Occipital lobe (tissue), 2 donors: Measurements from ENCODE around the gene NPPC. TPM values are rescaled to one million over a fixed set of nuclear protein-coding genes. Genes with fewer than 3 reads are reported as not detected.
"Not testable (repeated sequence)": the region's sequence is repeated elsewhere in the genome, so short reads cannot be mapped to it uniquely, and the experiment has no call there.

ENCODE experiments used
- DNase-seq: peaks from one replicate; lab custom pipeline; 2025; lab: John Stamatoyannopoulos, UW
- total RNA-seq: library from RNA; depleted of rRNA; stranded (reverse); fragments of >200 nt; gene quantifications from one replicate; pipeline ENCODE4 v1.2.3, GENCODE V29; 2014

The NPPC gene
- total RNA-seq, 1 donor from 2014 or later, result not detected

DNA sequence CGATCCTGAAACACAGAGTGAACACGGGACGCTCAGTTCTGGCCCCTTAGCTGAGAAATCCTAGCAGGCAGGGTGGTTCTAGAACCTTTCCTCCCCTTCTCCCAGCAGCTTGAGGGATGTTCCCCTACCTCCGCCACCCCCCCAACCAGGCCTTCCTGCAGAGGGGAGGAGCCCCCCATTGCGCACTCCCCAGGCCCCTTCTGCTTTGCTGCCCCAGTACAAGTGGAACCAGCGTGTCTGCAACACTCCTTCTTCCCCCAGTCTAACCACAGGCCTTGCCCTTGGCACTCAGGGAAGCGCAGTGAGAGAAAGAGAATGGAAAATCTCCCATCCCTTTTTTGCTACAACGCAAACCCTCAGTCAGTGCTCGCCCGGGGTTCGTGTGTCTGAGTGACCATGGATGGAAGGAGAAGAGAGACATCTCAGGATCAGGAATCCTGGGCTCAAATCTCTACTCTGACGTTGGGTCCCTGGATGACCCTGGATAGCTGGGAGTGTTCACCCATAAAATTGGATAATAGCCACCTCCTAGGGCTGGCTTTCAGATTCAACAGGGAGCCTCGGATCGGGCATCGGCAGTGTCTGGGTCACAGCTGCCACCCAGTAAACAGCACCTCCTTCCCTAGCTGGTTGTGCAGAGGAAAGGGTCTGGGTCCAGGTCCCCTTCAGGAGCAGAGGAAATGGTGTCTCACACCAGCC, 3.7 kb downstream of the NPPC start:
- no peak for DNase-seq

DNA sequence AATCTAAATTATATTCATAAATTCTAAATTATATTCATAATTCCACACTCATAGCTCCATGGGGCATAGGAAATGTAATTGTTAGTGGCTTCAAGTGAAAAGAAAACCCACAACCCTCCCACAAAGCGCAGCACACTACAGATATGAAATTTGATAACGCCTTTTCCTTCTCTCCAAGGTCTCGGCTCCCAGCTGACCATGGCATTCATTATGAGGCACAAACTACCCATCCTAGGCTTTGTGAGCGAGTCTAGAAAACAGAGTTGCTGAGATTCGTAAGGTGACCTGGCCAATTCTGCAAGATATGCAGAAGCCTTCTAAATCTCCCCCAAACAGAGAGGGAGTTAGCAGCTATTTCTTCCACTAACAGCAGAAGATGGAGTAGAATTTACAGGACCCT, 5.4 kb downstream of the NPPC start:
- DNase-seq, result no peak

DNA sequence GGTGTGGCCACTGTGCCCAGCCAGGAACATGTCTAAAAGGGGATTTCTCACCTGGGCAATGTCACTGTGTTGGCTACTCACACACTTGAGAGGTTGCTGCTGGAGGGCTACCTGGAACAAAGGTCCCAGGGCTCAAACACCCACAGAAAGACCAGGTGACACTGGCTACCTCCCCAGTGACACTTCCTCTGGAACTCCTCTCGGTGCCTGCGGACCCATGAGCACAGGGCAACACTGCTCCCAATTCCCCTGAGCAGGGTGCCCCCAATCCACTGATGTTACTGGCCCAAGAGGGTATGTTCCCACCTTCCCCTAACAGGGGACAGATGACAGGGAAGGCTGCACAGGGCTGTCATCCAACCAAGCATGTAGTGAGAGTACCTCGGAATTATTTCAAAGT, 5.8 kb downstream of the NPPC start:
- DNase-seq, result no peak

DNA sequence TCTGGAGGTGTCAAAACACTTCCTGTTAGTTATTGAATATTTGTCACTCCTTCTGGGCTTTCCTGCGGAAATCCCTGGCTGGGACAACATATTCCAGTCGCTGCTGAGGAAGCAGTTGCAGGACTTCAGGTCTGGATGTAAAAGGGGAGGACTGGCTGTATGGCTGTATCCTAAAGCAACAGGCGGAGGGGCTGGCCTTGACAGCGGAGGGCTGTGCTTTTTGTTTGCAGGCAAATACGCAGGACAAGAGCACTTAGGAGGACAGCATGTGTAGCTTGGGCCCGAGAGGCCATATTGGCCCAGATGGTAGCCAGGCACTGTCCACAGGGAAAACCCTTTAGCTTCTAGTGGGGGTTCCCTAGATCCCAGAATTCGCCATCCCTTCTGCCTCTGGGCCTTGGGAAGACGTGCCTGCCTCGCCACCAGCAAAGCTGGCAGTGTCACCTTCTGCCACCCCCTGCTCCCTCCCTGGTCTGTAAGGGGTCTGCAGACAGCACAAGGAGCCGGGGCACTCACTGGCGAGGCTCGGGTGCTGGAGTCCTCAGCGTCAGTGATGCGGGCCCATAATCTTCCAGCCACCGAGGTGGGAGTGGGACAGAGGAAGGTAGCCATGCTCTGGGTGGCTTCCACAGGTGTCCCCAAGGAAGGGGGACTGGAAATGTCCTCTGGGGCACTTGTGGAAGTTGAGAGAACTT, 6.7 kb downstream of the NPPC start:
- no peak for DNase-seq

DNA sequence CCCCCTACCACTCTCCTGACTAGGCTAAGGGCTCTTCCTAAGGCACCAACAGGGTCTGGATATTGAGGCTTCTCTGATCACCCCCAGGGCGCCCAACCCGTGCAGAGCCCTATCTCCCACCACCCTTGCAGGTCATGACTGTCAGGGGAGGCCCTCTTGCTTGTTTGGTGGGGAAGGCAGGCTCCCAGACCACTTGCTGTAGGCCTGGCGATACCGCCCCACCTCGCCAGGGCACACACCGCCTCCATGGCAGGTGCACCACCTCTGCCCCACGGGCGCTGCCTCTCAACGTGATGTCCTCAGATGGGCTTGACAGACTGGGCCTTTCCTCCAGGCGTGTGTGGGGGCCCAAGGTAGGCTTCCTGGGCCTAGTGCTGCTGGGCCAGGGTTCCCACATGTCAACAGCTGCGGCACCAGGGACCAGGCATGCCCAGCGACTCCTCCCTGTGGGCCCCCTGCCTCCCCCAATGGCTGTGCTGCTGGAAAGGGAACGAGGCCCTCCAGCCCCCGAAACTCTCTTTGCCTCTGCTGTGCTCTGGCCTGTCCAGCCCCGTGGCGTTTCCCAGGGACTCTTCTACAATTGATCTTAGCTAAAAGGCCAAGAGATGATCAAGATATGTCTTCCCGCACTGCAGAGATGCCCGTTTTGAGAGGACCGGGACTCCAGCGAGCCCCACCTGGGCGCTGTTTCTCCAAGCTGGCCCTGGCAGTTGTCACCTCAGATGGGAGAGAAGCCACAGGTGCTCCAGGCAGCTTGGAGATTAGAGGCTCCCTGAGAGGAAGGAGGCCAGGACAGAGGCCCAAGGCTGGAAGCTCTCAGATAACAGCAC, 7.5 kb downstream of the NPPC start:
- no peak for DNase-seq

DNA sequence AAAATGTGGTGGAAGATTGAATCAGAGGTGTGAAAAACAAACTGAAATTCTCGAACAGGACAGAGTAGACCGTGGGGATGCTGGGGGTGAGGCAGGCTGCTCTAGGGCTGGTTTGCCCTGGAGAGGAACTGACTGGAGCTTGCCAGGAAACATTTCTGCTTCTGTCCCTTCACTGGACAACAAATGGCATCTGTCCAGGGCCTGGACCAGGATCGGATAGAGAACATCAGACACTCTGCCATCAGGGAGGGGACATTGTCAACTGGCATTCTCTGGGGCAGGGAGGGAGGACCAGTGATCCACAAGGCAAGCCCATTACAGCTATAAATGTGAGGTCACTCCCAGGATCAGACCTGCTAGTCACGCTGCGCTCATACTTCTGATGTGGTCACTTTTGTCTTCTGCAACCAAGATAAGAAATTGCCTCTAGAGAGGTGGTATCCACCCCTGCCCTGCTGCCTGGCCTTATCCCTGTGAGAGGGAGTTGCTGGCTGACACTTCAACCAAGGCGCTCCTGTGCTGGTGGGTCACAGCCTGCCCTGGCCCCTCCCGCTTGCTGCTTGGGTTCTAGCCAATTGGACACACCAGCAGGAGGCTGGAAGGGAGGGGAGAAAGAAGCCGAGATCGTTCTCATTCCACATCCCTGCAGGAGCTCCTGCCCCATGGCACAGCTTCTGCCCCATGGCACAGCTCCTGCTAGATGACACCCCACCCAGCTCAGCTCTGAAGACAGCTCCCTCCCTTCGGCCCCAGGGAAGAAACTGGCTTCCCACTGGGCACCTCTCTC, 8.7 kb downstream of the NPPC start:
- no peak for DNase-seq

DNA sequence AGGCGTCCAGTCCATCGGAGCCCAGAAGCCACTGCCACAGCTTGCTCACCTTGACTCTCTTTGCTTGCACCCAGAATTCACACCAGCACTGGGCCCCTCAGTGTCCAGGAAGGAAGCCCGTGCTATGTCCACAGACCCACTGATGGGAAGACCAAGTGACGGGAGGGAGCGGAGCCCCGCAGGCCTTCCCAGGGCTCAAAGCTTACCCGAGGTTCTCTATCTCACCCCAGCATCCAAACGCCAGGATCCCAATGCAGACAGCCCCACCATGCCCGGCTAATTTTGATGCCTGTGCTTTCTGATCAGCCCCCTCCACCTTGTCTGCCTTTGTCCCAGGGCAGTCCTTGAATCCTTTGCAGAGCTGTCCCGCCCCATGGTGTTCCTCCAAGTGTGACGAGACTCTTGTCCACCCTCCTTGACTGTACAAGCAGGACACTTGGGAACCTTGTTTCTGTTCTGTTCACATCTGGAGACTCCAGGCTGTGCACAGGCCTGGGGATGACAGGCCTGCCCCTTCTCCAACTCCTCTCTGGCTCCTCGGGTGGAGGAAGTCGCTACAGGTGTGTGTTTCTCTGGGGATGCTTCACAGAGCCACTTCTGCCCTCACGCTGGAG, 12.0 kb downstream of the NPPC start:
- no peak for DNase-seq

DNA sequence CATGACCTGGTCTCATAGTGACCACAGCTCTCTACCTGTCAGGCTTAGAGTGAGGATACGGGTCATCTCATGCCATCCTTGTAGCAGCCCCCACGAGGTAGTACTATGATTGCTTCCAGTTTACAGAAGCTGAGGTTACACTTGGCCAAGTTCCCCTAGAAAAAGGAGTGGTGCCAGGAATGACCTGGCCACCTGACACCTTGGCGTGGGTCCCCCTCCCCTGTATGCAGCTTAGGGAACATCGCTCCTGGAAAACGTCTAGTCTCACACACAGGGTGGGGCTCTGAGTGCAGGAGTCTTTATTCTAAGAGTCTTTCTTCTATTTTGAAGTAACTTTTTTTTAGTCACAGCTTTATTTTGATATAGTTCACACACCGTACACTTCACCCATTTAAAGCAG, 14.8 kb downstream of the NPPC start:
- no peak for DNase-seq

DNA sequence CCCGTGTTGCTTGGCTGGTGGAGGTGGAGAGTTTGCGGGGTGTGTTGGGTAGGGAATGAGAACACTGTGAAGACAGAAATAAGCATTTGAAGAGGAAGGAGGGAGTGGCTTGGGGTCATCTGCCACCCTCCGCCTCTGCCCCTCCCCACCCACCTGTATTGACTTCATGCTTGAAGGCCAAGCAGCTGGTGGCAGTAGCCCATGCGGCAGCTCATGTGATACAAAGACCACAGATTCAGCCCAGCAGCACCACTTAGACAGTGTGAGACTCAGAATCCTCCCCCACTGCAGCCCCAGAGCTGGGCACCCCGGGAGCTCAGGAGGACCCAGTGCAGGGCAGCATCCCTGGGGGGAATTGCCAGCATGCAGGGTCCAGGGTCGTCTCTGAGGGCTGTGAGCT, 15.4 kb downstream of the NPPC start:
- DNase-seq, result no peak

DNA sequence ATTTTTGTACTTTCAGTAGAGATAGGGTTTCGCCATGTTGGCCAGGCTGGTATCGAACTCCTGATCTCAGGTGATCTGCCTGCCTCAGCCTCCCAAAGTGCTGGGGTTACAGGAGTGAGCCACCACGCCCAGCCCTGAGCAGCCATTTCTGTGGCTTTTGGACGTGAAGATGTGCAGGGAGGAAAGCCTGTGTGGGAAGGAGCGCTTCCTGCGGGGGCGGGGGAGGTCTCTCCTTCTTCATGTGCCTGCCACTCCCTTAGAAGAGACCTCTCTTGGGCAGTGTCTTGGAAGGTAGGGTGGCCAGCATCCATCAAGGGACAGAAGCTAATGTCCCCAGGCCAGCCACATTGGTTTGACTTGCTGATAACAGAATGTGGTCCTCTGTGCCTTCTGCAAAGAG, 16.0 kb downstream of the NPPC start:
- DNase-seq, result not testable (repeated sequence)

DNA sequence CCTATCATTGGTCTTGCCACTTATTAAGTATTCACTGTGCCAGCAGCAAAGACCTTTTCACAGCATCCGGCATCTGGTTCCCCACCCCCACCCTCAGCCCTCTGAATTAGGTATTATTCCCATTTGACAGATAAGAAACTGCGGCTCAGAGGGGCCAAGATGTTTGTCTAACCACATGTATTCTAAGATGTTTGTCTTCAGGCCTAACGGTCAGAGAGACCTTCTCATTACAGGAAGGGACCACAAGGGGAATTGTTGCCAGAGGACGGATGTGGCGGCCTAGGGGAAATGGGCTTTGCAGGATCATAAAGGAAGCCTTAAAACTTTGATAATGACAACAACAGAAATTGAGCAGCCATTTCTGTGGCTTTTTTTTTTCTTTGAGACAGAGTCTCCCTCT, 16.6 kb downstream of the NPPC start:
- no peak for DNase-seq

DNA sequence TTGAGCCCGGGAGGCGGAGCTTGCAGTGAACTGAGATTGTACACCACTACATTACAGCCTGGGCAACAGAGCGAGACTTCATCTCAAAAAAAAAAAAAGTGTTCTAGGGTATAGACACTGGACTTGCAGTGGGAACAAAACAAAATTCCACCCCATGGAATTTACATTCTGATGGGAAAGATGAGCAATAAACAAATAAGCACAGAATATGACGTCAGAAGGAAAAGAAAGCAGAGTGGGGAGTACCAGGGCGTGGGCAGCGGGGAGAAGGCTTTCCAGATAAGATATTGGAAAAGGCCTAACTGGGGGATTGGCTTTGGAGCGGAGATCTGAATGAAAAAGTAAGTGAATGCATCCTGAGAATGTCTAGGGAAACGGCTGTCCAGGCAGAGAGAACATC, 17.6 kb downstream of the NPPC start:
- DNase-seq, result no peak

DNA sequence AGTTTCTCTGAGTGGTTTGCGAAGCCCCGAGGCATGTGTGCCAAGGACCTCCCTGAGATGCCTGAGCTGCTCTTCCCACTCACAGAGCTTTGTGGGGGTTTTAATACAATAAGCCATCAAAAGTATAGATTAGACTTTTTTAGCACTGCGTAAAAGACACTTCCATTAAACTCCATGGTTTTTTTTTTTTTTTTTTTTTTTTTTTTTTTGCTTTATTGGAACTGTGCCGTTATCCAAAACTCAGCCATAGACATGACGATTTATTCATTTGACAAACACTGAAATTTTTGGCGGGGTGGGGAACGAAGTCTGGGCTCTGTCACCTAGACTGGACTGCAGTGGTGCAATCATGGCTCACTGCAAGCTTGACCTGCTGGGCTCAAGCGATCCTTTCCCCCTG, 18.4 kb downstream of the NPPC start:
- no peak for DNase-seq

DNA sequence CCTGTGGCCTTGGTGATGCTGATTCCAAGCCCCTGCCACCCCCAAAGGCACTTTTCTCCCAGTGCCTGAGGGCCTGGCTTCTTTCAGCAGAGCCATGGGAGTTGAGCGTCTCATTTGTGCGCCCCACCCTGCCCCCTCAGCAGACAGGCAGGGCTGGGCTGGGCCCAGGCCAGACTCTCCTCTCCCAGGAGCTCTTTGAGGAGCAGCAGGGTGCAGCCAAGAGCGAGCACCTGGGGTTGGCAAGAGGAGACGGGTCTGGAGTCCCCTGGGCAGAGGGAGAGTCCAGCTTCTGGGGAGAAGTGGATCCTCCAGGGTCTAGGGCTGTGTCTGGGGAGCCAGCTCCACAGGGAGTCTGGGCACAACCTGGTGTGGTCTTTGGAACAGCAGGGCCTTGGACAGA, 21.2 kb downstream of the NPPC start:
- DNase-seq, result no peak

DNA sequence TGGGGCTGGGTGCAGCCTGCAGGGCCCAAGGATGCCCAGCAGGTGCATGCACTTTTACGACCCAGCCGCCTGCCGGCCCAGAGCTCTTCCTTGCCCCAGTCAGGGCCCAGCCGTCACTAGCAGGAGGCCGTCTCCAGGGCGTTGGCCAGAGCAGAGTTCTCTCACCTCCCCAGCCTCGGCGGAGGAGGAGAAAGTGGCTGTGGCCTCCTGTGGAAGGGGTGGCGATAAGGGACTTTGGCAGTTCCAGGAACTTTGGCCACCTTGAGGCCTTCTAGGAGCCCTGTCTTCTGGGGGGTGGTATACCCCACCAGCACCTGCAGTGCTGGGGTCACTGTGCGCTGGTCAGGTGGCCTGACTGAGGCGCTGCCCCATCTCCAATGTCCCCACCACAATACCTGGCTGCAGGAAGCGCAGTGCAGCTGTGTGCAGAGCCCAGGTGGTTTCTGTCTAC, 22.0 kb downstream of the NPPC start:
- no peak for DNase-seq

DNA sequence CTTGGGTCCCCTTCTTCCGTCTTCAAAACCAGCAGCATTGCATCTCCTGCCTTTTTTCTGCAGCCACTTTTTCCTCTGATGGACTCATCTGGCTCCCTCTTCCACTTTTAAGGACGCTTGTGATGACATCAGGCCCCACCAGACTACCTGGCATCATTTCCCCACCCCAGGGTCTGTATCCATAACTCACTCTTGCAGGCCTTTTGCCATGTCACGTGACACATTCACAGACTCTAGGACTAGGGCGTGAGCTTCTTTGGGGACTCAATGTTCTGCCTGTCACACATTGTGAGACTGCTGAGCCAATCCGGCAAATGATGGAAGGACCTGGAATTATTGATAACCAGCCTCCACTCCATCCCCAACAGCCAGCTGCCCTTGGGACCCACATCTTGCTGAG, 23.6 kb downstream of the NPPC start:
- DNase-seq, result no peak

DNA sequence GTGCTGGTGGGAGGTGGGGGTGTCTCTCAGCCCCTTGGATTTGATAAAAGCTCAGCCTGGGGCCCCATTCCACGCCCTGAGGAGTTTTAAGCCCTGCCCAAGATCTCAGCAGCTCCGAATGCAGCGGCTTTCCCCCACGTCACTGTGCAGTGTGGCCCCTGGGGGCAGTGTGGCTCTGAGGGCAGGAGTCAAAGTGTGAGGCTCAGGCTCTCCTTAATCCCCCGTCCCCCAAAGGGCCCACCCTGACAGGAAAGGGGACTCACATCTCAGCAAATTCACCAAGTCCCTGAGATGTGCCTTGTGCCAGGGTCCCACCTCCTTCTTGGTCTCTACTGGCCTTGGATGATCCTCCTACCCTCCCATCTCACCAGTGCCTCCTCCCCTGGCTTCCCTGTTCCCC, 25.2 kb downstream of the NPPC start:
- DNase-seq, result no peak

DNA sequence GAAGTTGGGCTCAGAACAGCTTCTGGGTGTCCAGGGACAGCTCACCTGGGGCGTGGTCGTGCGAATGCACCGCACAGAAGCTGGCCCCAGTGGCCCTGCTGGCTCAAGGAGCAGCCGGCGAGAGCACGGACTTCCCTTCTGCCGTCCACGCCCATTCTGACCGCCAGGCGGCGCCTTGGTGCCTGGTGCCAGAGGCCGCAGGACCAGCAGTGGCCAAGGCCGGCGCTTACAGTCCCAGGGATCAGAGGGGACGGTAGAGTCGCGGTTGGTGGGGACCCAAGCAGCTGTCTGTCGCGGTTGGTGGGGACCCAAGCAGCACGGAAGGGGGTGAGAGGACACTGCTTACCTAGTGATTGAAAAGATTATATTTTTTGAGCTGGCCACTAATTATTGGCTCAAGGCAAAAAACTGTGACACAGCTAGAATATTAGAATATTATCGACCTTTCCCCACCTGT, 25.7 kb downstream of the NPPC start:
- DNase-seq, result no peak

DNA sequence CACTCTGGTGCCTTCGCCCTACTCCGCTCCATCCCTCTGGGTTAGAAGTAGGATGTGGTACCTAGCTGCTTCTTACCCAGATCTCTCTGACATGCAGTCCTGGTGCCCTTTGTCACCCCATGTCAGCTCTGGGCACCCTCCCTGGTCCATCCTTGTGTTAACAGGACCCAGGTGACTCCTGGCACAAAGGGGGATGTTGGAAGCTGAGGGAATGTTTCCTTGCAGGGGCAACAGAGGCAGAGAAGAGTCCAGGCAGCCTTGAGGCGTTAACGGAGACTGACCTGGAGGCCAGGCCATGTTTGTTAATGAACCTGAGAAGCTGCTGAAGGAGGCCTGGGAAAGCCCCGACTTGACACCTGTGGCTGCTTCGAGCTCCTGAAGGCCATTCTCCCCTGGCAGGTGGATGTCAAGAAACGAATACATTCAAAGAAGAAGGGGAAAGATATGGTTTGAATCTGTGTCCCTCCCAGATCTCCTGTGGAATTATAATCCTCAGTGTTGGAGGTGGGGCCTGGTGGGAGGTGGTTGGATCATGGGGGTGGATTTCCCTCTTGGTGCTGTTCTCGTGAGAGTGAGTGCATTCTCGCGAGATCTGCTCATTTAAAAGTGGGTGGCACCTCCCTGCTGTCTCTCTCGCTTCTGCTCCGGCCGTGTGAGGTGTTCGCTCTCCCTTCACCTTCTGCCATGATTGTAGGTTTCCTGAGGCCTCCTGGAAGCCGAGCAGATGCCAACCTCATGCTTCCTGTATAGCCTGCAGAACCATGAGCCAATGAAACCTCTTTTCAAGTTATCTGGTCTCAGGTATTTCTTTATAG, 31.4 kb downstream of the NPPC start:
- DNase-seq, result no peak

DNA sequence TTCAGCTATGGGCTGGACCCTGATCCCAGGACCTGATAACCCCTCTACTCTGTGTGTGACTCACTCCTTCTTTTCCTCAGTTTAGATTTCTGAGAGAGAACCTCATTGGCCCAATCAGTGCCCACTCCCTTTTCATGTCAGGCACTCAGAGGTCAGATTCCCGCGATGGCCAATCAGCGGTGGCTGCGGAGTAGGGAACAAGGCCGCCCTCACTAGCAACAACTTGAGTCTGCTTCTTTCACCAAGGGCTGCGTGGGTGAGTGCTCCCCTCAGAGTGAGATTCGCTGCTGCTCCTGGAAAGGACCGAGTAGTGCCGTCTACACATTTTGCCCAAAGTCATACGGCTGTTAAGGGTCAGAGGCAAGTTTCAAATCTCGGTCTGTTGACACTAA, 34.7 kb downstream of the NPPC start:
- DNase-seq, result no peak
